H1 (cell line): ENCODE data around the gene DNM2. TPM values are rescaled to one million over a fixed set of nuclear protein-coding genes. Genes with fewer than 3 reads are reported as not detected.

Source experiments
- CTCF ChIA-PET: fragments of 300-600 bp; sonication (Branson Sonifier 250); formaldehyde crosslinking; loops from one replicate; lab custom pipeline; 2021; ENCODE audit not compliant: partially characterized antibody; lab: Charles Lee
- POLR2A ChIA-PET: fragments of 300-600 bp; sonication (Branson Sonifier 250); formaldehyde crosslinking; loops from one replicate; lab custom pipeline; 2021; ENCODE audit warnings: inconsistent platforms; ENCODE audit not compliant: partially characterized antibody; lab: Charles Lee
- DNase-seq, 2 experiments: peaks; one replicate each; pipeline versions ENCODE4 v3.0.0 to v3.0.0-alpha.2; 2010 to 2022; ENCODE audit warnings: low spot score in 2 of 2, low read depth in 1 of 2, mixed read lengths in 1 of 2
- FAIRE-seq: peaks from 2 replicates; lab custom pipeline; 2011; peaks lifted over from hg19 to GRCh38; lab: Jason Lieb, UNC
- H2AFZ ChIP-seq: 2 replicates; pipeline ENCODE4 v1.8.1; 2012; ENCODE audit warnings: low read length, inconsistent platforms
- H2AK5ac ChIP-seq: 2 replicates; pipeline ENCODE4 v1.6.1; 2013; ENCODE audit warnings: low read depth, low read length
- H2BK120ac ChIP-seq: replicated peaks from 2 replicates; pipeline ENCODE3; 2013; ENCODE audit warnings: low read depth, low read length, inconsistent platforms
- H2BK12ac ChIP-seq: 2 replicates; pipeline ENCODE4 v1.6.1; 2013; ENCODE audit warnings: low read depth, low read length
- H2BK15ac ChIP-seq: 2 replicates; pipeline ENCODE4 v1.6.1; 2013; ENCODE audit warnings: low read length
- H2BK20ac ChIP-seq: 2 replicates; pipeline ENCODE4 v1.6.1; 2013; ENCODE audit warnings: low read length
- H2BK5ac ChIP-seq: 2 replicates; pipeline ENCODE4 v1.6.1; 2013; ENCODE audit warnings: low read depth, low read length
- H3K14ac ChIP-seq: 2 replicates; pipeline ENCODE4 v1.6.1; 2013; ENCODE audit warnings: inconsistent platforms; ENCODE audit not compliant: insufficient read length
- H3K18ac ChIP-seq: 2 replicates; pipeline ENCODE4 v1.6.1; 2013; ENCODE audit warnings: low read length; ENCODE audit errors: extremely low read depth
- H3K23ac ChIP-seq: 2 replicates; pipeline ENCODE4 v1.6.1; 2013; ENCODE audit warnings: inconsistent platforms; ENCODE audit not compliant: insufficient read length
- H3K23me2 ChIP-seq: 2 replicates; pipeline ENCODE4 v1.6.1; 2013; ENCODE audit warnings: low read depth, low read length
- H3K27ac ChIP-seq: 2 replicates; pipeline ENCODE4 v1.6.1; 2011; ENCODE audit warnings: low read depth, low read length, inconsistent platforms
- H3K27me3 ChIP-seq, 4 experiments: replicated peaks in 1 of 4; 1 replicate in 1 of 4; 2 replicates in 3 of 4; pipeline versions ENCODE4 v1.6.1 to v1.8.1; 2011 to 2013; ENCODE audit warnings: low read length in 3 of 4, mild to moderate bottlenecking in 3 of 4, inconsistent platforms in 2 of 4, mixed read lengths in 2 of 4, moderate library complexity in 1 of 4; ENCODE audit not compliant: control insufficient read depth in 3 of 4, insufficient read depth in 3 of 4; ENCODE audit errors: extremely low read depth in 1 of 4
- H3K36me3 ChIP-seq, 4 experiments: 2 replicates each; pipeline versions ENCODE4 v1.6.1 to v1.8.1; 2011 to 2013; ENCODE audit warnings: mild to moderate bottlenecking in 4 of 4, low read length in 3 of 4, moderate library complexity in 2 of 4, control low read depth in 1 of 4, inconsistent platforms in 1 of 4; ENCODE audit not compliant: insufficient read depth in 4 of 4, control insufficient read depth in 2 of 4
- H3K4ac ChIP-seq: replicated peaks from 2 replicates; pipeline ENCODE3; 2013; ENCODE audit warnings: low read length, low read depth, mixed read lengths, inconsistent platforms; ENCODE audit not compliant: insufficient read length
- H3K4me1 ChIP-seq, 4 experiments: replicated peaks in 1 of 4; 1 replicate in 1 of 4; 2 replicates in 3 of 4; pipeline versions ENCODE4 v1.6.1 to v1.8.1; 2011 to 2013; ENCODE audit warnings: low read length in 3 of 4, inconsistent platforms in 2 of 4, mixed read lengths in 1 of 4; ENCODE audit not compliant: insufficient read depth in 4 of 4, control insufficient read depth in 3 of 4
- H3K4me2 ChIP-seq, 2 experiments: 2 replicates each; pipeline versions ENCODE4 v1.6.1 to v1.8.1; 2011 to 2013; ENCODE audit warnings: low read depth in 2 of 2, low read length in 2 of 2, control low read depth in 1 of 2, inconsistent platforms in 1 of 2, mild to moderate bottlenecking in 1 of 2; ENCODE audit not compliant: insufficient read depth in 1 of 2
- H3K4me3 ChIP-seq, 4 experiments: fragments of 200-600, 300-600 bp in 1 of 4; sonication (generic), shearing (Covaris generic), sonication (Bioruptor Twin) in 1 of 4; 2 replicates each; pipeline versions ENCODE4 v1.5.1 to v1.8.1; 2011 to 2016; ENCODE audit warnings: low read length in 4 of 4, low read depth in 3 of 4, control low read depth in 2 of 4, inconsistent platforms in 2 of 4, mild to moderate bottlenecking in 2 of 4, mixed read lengths in 1 of 4, moderate library complexity in 1 of 4; ENCODE audit not compliant: insufficient read depth in 2 of 4; ENCODE audit errors: extremely low read depth in 1 of 4
- H3K56ac ChIP-seq: replicated peaks from 2 replicates; pipeline ENCODE3; 2013; ENCODE audit warnings: low read depth, mild to moderate bottlenecking, mixed read lengths, low read length, inconsistent platforms; ENCODE audit not compliant: insufficient read length
- H3K79me1 ChIP-seq: 2 replicates; pipeline ENCODE4 v1.6.1; 2013; ENCODE audit warnings: low read depth, low read length, control low read depth
- H3K79me2 ChIP-seq, 2 experiments: 2 replicates each; pipeline versions ENCODE4 v1.6.1 to v1.8.1; 2012 to 2013; ENCODE audit warnings: low read length in 2 of 2, mild to moderate bottlenecking in 2 of 2, inconsistent platforms in 1 of 2; ENCODE audit not compliant: insufficient read depth in 2 of 2, control insufficient read depth in 1 of 2
- H3K9ac ChIP-seq, 4 experiments: replicated peaks in 1 of 4; 1 replicate in 1 of 4; 2 replicates in 3 of 4; pipeline versions ENCODE4 v1.6.1 to v1.8.1; 2011 to 2013; ENCODE audit warnings: low read depth in 3 of 4, low read length in 3 of 4, control low read depth in 2 of 4, mild to moderate bottlenecking in 2 of 4, moderate library complexity in 2 of 4, inconsistent platforms in 1 of 4; ENCODE audit errors: extremely low read depth in 1 of 4
- H3K9me3 ChIP-seq, 2 experiments: 2 replicates each; pipeline versions ENCODE4 v1.6.1 to v1.8.1; 2012 to 2013; ENCODE audit warnings: mild to moderate bottlenecking in 2 of 2, moderate library complexity in 2 of 2, control low read depth in 1 of 2, inconsistent platforms in 1 of 2, low read depth in 1 of 2, low read length in 1 of 2, mixed read lengths in 1 of 2; ENCODE audit not compliant: insufficient read depth in 2 of 2
- H4K20me1 ChIP-seq, 2 experiments: replicated peaks in 1 of 2; 2 replicates each; pipeline versions ENCODE3 to v1.8.1; 2011 to 2013; ENCODE audit warnings: inconsistent platforms in 2 of 2, low read length in 2 of 2, mild to moderate bottlenecking in 1 of 2; ENCODE audit not compliant: insufficient read depth in 2 of 2, control insufficient read depth in 1 of 2
- H4K5ac ChIP-seq: 2 replicates; pipeline ENCODE4 v1.6.1; 2013; ENCODE audit warnings: low read length, low read depth, mixed read lengths, inconsistent platforms; ENCODE audit not compliant: insufficient read length
- H4K8ac ChIP-seq: 2 replicates; pipeline ENCODE4 v1.8.0; 2013; ENCODE audit warnings: mild to moderate bottlenecking, moderate library complexity, low read length, inconsistent platforms; ENCODE audit not compliant: insufficient read depth; ENCODE audit errors: extremely low read depth
- H4K91ac ChIP-seq: replicated peaks from 2 replicates; pipeline ENCODE3; 2013; ENCODE audit warnings: low read length, mixed read lengths, inconsistent platforms; ENCODE audit not compliant: insufficient read length
- CEBPB ChIP-seq: IDR thresholded peaks from 2 replicates; pipeline ENCODE4 v1.6.1; 2012; ENCODE audit warnings: low read depth, low read length
- EZH2 ChIP-seq: fragments of 200-600 bp; sonication (generic); IDR thresholded peaks from 2 replicates; pipeline ENCODE4 v1.7.1; 2012; ENCODE audit warnings: low read depth, mild to moderate bottlenecking, moderate library complexity, low read length, inconsistent platforms; ENCODE audit not compliant: severe bottlenecking
- HDAC6 ChIP-seq: IDR thresholded peaks from one replicate; pipeline ENCODE4 v1.7.1; 2012; ENCODE audit warnings: low read depth, mild to moderate bottlenecking, inconsistent platforms, low read length, moderate library complexity
- KDM1A ChIP-seq: fragments of 200-600, 300-600 bp; sonication (generic); IDR thresholded peaks from 2 replicates; pipeline ENCODE4 v1.7.1; 2016; ENCODE audit warnings: mild to moderate bottlenecking, low read length, borderline replicate concordance
- NANOG ChIP-seq: IDR thresholded peaks from 2 replicates; pipeline ENCODE4 v1.6.1; 2011; ENCODE audit warnings: low read length, low read depth, mild to moderate bottlenecking, inconsistent platforms; ENCODE audit not compliant: insufficient read depth, poor library complexity, severe bottlenecking
- POLR2A ChIP-seq, 2 experiments: IDR thresholded peaks; 1 replicate in 1 of 2; 2 replicates in 1 of 2; pipeline ENCODE4 v1.6.1; 2011; ENCODE audit warnings: low read depth in 2 of 2, low read length in 2 of 2, mild to moderate bottlenecking in 2 of 2; ENCODE audit errors: control extremely low read depth in 1 of 2
- RNF2 ChIP-seq: fragments of 200-900, 300-1000 bp; sonication (generic); IDR thresholded peaks from 2 replicates; pipeline ENCODE4 v1.7.1; 2016; ENCODE audit warnings: borderline replicate concordance, low read depth, mild to moderate bottlenecking, antibody characterized with exemption, low read length; ENCODE audit not compliant: poor library complexity, severe bottlenecking; ENCODE audit errors: missing control alignments
- SAP30 ChIP-seq: fragments of 300-600 bp; sonication (generic); IDR thresholded peaks from 2 replicates; pipeline ENCODE4 v1.7.1; 2012; ENCODE audit warnings: low read length, moderate library complexity, mild to moderate bottlenecking, inconsistent platforms; ENCODE audit not compliant: insufficient read depth, insufficient replicate concordance
- SIRT6 ChIP-seq: IDR thresholded peaks from one replicate; pipeline ENCODE4 v1.7.1; 2012; ENCODE audit warnings: low read length, inconsistent platforms
- SIX5 ChIP-seq: IDR thresholded peaks from 2 replicates; pipeline ENCODE4 v1.6.1; 2011; ENCODE audit warnings: mild to moderate bottlenecking, low read depth, low read length
- SUZ12 ChIP-seq: fragments of 200-600 bp; sonication (generic); IDR thresholded peaks from 2 replicates; pipeline ENCODE4 v1.6.1; 2012; ENCODE audit warnings: mild to moderate bottlenecking, inconsistent platforms, low read length, moderate library complexity, mixed read lengths
- ZNF274 ChIP-seq: IDR thresholded peaks from 2 replicates; pipeline ENCODE4 v1.7.0; 2012; ENCODE audit warnings: low read length, borderline replicate concordance; ENCODE audit errors: extremely low read depth
- WGBS, 2 experiments: shearing (Covaris generic) in 1 of 2; methylation state at CpG; one replicate each; pipeline versions ENCODE4 v1.1.6 to v1.1.7; 2013 to 2015; ENCODE audit warnings: low lambda C conversion rate in 2 of 2, mixed read lengths in 2 of 2, inconsistent platforms in 1 of 2, low coverage in 1 of 2, missing lambda C conversion rate in 1 of 2; ENCODE audit not compliant: insufficient replicate concordance in 2 of 2, insufficient coverage in 1 of 2, insufficient read length in 1 of 2; ENCODE audit errors: extremely low coverage in 1 of 2, missing lambda C conversion rate in 1 of 2; 5-methylcytosine and 5-hydroxymethylcytosine counted together
- polyA plus RNA-seq, 7 experiments: library from polyadenylated mRNA; depleted of rRNA in 3 of 7; stranded (reverse) in 5 of 7; unstranded in 2 of 7; fragments of >200 nt in 5 of 7; fragments of 200-250 nt in 2 of 7; gene quantifications; 1 replicate in 5 of 7; 2 replicates in 1 of 7; 4 replicates in 1 of 7; pipeline versions ENCODE4 v1.2.1 to v1.2.3, GENCODE V29; 2011 to 2013; ENCODE audit warnings: missing spikeins in 2 of 7, mixed read lengths in 2 of 7
- total RNA-seq: library from RNA; stranded (reverse); fragmentation: NEBNext Ultra II Directional; extraction: Animal tissue kit (Norgen Biotek cat#: 25700); gene quantifications from 2 replicates; pipeline ENCODE4 v1.2.1, GENCODE V29; 2021

Gene DNM2
- total and polyA plus RNA-seq, 2 of the 8 experiments (the other 6 are each of a cell fraction or from before 2014, with no cell fraction given) = 61.9 to 120 TPM

DNA sequence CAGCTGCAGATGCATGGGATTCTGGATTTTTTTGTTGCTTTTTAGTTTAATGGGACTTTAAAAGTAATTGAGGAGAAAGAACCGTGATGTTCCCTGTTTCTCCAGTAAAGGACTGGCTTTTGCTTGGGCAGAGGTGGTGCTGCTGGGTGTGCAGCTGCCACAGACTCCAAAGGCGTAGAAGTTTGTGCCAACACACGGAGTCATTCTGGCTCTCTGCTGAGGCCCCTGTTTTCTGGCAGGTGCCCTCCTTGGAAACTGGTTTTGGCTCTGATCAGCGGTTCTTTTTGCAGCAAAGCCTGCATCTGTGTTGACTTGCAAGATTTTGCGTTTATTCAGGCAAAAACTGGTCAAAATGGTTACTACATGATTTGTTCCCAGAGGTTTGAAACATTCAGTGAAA lies 32.7 kb upstream of the DNM2 start:
- Histone ChIP-seq H2BK20ac (no peak overlapping the region), H3K9ac (no peak overlapping the region), H2BK15ac (no peak overlapping the region), H4K8ac (no peak overlapping the region), H3K56ac (no peak overlapping the region), H4K20me1 (peaks cover 40 to 52% of the 10 kb centered on the region in 2 experiments), H3K23ac (no peak overlapping the region), H3K14ac (no peak overlapping the region), H3K4me3 (no peak overlapping the region), H2BK120ac (no peak overlapping the region), H4K91ac (no peak overlapping the region), H3K23me2 (no peaks in the 10 kb centered on the region), H3K18ac (no peak overlapping the region), H3K36me3 (peaks cover 87 to 99% (median 96%) of the 10 kb centered on the region in 4 experiments), H4K5ac (no peak overlapping the region), H3K79me1 (peaks cover 10% of the 10 kb centered on the region; the same call in 1 of the 2 replicates), H3K4me2 (no peak overlapping the region), H3K27me3 (no peaks in the 10 kb centered on the region), H2AFZ (no peak overlapping the region), H2BK5ac (no peak overlapping the region), H2AK5ac (no peak overlapping the region), H2BK12ac (no peak overlapping the region), H3K9me3 (no peaks in the 10 kb centered on the region), H3K27ac (no peak overlapping the region), H3K4ac (no peak overlapping the region), H3K79me2 (peaks cover 0 to 60% of the 10 kb centered on the region in 2 experiments; a peak in 2 of 4 replicates), H3K4me1 (no peaks in the 10 kb centered on the region; a peak in 2 of 7 replicates)
- no peak for TF ChIP-seq HDAC6
- no peak for TF ChIP-seq CEBPB
- no peak for TF ChIP-seq SAP30
- TF ChIP-seq NANOG = no peak
- no peak for TF ChIP-seq RNF2
- TF ChIP-seq KDM1A = no peak
- TF ChIP-seq POLR2A (IDR thresholded peaks at IDR 0.05; ENCODE audit: control extremely low read depth in 1 of 2, low read depth in 2 of 2, low read length in 2 of 2) = no peak
- TF ChIP-seq SUZ12 = no peak
- no peak for TF ChIP-seq SIRT6
- TF ChIP-seq ZNF274 = no peak
- TF ChIP-seq EZH2 = no peak
- TF ChIP-seq SIX5 = no peak
- DNase-seq (no peak), FAIRE-seq (no peak)
- ChIA-PET CTCF (interaction anchor here (1.4 kb wide), 1 partner anchor 15 kb away, joined by 3 read pairs; no protein-coding TSS in a partner anchor), POLR2A (interaction anchor here (55.9 to 59.0 kb wide), 2 partner anchors 6 to 17 kb away, joined by 1874 read pairs; partner anchors contain the start of genes DNM2, ILF3 and QTRT1)
- 80% methylated on average over 5 of the region's 5 CpGs; no CpG with 5 or more reads in 1 of the 2 experiments for whole genome bisulfite sequencing, 2 experiments
